Stimulated activated memory B cell treated with anti-CD40 and anti-IgM and Interleukin-4, amounts not matched to agents 10 μg/mL and 1 μg/mL and 100 μg/mL, for 72 hours (primary cell): ENCODE data around the gene SLC66A3.
A peak's percentile ranks its signal among the peaks of the same experiment; 100 is the strongest.

ENCODE experiments used
- ATAC-seq: fragments of 150-1000 bp; cut with Tn5 transposase; 2 replicates; pipeline ENCODE4 v1.10.0; 2021
- H3K27ac Mint-ChIP-seq: one replicate; pipeline ENCODE4 v1.8.0; 2022; ENCODE audit warnings: mild to moderate bottlenecking, mixed read lengths
- H3K27me3 Mint-ChIP-seq: one replicate; pipeline ENCODE4 v1.8.0; 2022; ENCODE audit warnings: mixed read lengths
- H3K36me3 Mint-ChIP-seq: one replicate; pipeline ENCODE4 v1.8.0; 2022; ENCODE audit warnings: mixed read lengths
- H3K4me1 Mint-ChIP-seq: one replicate; pipeline ENCODE4 v1.8.0; 2022; ENCODE audit warnings: mixed read lengths
- H3K4me3 Mint-ChIP-seq: one replicate; pipeline ENCODE4 v1.8.0; 2022; ENCODE audit warnings: mild to moderate bottlenecking, moderate library complexity, mixed read lengths
- H3K9me3 Mint-ChIP-seq: one replicate; pipeline ENCODE4 v1.8.0; 2022; ENCODE audit warnings: mixed read lengths

Gene SLC66A3

DNA sequence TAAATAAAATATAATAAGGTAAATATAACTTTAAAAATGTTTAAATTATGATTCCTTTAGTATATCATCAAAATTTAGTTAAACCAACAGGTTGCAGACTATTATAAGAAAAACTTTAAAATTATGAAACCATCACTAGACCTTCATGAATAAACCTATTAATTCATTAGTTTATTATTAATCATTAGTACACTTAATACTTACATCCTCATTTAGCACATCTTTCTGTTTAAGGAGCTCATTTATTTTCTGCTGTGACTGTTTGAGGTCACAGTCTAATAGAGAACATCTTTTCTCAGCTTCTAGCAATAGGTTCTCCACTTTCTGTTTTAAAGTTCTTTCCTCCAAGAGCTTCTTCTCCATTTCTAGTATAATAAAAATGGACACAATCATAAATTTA is 52.8 kb downstream of the SLC66A3 start:
- no peaks in the 10 kb centered on the region for H3K27me3 Mint-ChIP-seq
- H3K36me3 Mint-ChIP-seq, result peaks cover 32% of the 10 kb centered on the region
- no peak overlapping the region for H3K27ac Mint-ChIP-seq
- no peak overlapping the region for H3K4me3 Mint-ChIP-seq
- peaks cover 10% of the 10 kb centered on the region for H3K4me1 Mint-ChIP-seq
- ATAC-seq, result no peak
- H3K9me3 Mint-ChIP-seq, result no peaks in the 10 kb centered on the region

DNA sequence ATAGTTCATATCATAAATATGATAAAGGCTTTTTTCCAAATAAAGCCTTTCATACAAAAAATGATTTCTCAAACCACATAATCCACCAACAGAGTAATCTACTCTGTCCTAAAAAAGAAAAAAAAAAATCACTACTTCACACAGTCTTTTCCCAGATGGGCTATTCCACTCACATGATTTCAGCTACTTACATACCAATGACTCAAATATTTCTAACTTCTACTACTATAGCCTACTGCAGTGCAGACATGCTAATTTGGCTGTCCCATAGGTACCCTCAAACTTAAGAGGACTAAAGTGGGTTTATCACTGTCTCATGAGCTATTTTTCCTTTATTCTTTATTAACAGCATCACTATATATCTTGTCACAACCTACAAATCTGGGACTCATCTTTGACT is 57.4 kb downstream of the SLC66A3 start:
- H3K4me3 Mint-ChIP-seq, result no peak overlapping the region
- H3K27me3 Mint-ChIP-seq, result no peaks in the 10 kb centered on the region

DNA sequence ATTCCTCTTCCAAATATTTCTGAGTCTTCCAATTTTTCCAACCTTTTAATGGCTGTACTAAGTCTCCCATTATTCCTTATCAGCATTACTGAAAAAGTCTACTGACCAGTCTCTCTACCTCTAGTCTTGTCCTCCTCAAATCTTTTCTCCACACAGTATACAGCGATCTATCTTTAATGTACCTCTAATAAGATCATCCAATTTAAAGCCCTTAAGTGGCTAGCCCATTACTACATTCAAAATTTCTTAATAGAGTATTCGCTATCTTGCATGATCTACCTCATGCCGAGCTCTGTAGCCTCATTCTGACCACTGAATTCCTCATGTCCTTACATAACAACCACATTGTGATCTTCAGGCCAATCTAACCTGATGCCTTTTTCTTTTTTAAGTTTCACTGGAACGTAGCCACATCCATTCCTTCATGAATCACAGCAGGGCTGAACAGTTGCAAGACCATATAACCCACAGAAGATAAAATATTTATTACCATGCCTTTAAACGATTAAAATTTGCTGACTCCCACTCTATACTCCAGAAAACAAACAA is 57.9 kb downstream of the SLC66A3 start:
- ATAC-seq, result no peak
- H3K36me3 Mint-ChIP-seq, result peaks cover 49% of the 10 kb centered on the region
- no peaks in the 10 kb centered on the region for H3K4me1 Mint-ChIP-seq
- no peak overlapping the region for H3K4me3 Mint-ChIP-seq
- H3K27ac Mint-ChIP-seq, result no peak overlapping the region
- no peaks in the 10 kb centered on the region for H3K9me3 Mint-ChIP-seq
- no peaks in the 10 kb centered on the region for H3K27me3 Mint-ChIP-seq

More for the DNA sequence above, 57.4 kb downstream of the SLC66A3 start:
- ATAC-seq, result no peak
- H3K9me3 Mint-ChIP-seq, result no peaks in the 10 kb centered on the region
- no peak overlapping the region for H3K27ac Mint-ChIP-seq
- peaks cover 49% of the 10 kb centered on the region for H3K36me3 Mint-ChIP-seq
- no peaks in the 10 kb centered on the region for H3K4me1 Mint-ChIP-seq

DNA sequence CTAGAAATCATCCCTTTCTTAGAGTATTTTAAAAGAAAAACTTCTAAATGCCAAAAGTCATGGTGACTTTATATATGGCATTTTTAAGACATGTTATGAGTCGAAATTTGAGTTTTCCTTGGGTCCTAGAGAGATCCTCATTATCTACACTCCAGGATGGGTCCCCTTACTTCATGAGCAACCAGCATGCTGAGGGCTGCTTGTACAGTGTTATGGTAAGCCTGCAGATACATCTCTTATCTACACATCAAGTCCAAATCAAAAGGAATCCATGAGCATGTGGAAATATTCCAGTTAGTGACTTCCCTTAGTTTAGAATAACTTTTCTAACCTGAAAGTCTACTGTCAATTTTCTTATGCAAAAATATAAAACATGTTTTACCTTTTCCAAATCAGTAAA is 58.7 kb downstream of the SLC66A3 start:
- Mint-ChIP-seq H3K27ac (no peak overlapping the region), H3K27me3 (no peaks in the 10 kb centered on the region), H3K36me3 (peaks cover 49% of the 10 kb centered on the region), H3K4me1 (no peaks in the 10 kb centered on the region), H3K4me3 (no peak overlapping the region), H3K9me3 (no peaks in the 10 kb centered on the region)
- ATAC-seq, result no peak

- no peaks in the 10 kb centered on the region for H3K9me3 Mint-ChIP-seq
- H3K4me3 Mint-ChIP-seq, result no peak overlapping the region
- no peak for ATAC-seq
- peaks cover 54% of the 10 kb centered on the region for H3K36me3 Mint-ChIP-seq
- no peaks in the 10 kb centered on the region for H3K27me3 Mint-ChIP-seq
- H3K27ac Mint-ChIP-seq, result no peak overlapping the region
- H3K4me1 Mint-ChIP-seq, result no peaks in the 10 kb centered on the region
These were observed 59.5 kb downstream of the SLC66A3 start for GRCh38 chr2:11214770-11215169.

GRCh38 chr2:11215407-11215806 is 60.1 kb downstream of the SLC66A3 start:
- no peaks in the 10 kb centered on the region for H3K4me1 Mint-ChIP-seq
- no peaks in the 10 kb centered on the region for H3K27me3 Mint-ChIP-seq
- no peak overlapping the region for H3K27ac Mint-ChIP-seq
- peaks cover 61% of the 10 kb centered on the region for H3K36me3 Mint-ChIP-seq
- no peak overlapping the region for H3K4me3 Mint-ChIP-seq
- no peaks in the 10 kb centered on the region for H3K9me3 Mint-ChIP-seq
- ATAC-seq, result no peak

DNA sequence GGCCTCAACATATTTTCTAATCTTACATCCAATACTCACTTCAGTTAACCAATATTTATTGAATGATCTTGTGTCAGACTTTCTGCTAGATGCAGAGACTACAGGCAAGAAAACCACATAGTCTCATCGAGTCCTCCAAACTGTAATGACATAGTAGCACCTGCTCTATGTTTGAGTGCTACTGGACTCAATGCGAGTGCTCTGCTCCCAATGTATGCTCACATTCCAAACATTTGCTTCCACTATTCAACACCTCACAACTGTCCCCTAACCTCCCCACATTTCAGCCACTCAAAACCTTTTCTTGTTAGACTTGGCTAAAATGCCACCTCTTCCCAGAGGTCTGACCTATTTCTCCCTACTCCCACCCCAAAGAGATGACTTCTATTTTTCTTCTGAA is 65.2 kb downstream of the SLC66A3 start:
- Mint-ChIP-seq H3K4me1 (no peaks in the 10 kb centered on the region), H3K36me3 (peaks cover 53% of the 10 kb centered on the region), H3K27ac (no peak overlapping the region), H3K9me3 (no peaks in the 10 kb centered on the region), H3K4me3 (no peak overlapping the region), H3K27me3 (no peaks in the 10 kb centered on the region)
- no peak for ATAC-seq

DNA sequence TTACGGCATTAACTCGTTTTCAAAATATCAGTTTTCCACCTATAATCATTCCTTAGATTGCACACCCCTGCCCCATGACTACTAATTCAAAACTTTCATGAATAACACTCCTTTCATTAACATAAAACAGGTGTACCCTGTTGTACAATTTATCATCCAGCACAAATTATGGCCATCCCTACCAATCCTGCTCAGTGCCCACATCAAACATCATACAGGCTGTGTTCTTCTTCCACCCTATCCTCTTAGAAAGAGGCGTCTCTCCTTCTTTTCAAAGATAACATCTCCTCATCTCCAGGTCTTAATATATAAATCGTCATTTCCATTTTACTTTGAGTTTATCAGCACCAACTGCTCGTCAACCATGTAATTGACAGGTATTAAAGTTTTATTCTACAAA is 67.6 kb downstream of the SLC66A3 start:
- Mint-ChIP-seq H3K4me1 (no peaks in the 10 kb centered on the region), H3K36me3 (peaks cover 46% of the 10 kb centered on the region), H3K27ac (no peak overlapping the region), H3K9me3 (no peaks in the 10 kb centered on the region), H3K4me3 (no peak overlapping the region), H3K27me3 (no peaks in the 10 kb centered on the region)
- no peak for ATAC-seq

DNA sequence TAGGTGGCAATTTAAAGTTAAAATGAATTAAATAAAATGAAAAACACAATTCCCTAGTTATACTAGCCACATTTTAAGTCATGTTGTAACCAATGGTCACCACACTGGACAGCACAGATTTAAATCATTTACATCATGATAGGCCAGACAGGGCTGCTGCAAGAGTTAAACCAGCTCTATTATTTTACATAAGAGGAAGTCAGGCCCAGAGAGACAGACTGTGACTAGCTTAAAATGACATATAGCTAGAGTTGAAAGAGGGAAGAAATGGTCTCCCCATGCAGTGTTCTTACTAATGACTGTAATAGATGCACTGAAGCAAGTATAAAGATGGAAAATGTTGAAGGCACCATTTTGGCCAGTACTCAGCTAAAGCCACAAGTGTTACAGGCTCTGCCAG is 69.6 kb downstream of the SLC66A3 start:
- Mint-ChIP-seq H3K4me1 (no peaks in the 10 kb centered on the region), H3K4me3 (no peak overlapping the region), H3K27ac (no peak overlapping the region), H3K9me3 (no peaks in the 10 kb centered on the region), H3K36me3 (peaks cover 46% of the 10 kb centered on the region), H3K27me3 (no peaks in the 10 kb centered on the region)
- ATAC-seq, result peak; percentile 51

DNA sequence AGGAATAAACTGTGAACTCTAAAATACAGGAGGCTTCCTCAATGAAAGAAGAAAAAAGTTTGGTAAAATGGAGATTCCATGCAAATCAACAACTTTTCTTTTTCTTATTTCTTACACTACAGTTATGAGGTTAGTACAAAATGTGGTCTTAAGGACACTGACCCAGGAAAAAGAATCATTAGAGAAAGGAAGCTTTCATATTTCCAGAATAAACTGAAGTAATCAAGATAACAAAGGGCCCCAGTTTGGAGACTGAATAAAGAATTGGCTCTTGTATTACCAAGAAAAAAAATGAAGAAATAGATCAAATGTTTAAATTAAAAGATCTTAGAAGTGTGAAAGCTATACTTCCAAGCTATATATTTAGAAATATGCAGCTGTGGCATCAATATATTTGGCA is 72.3 kb downstream of the SLC66A3 start:
- no peaks in the 10 kb centered on the region for H3K27me3 Mint-ChIP-seq
- no peak overlapping the region for H3K27ac Mint-ChIP-seq
- no peaks in the 10 kb centered on the region for H3K9me3 Mint-ChIP-seq
- H3K36me3 Mint-ChIP-seq, result peaks cover 35% of the 10 kb centered on the region
- no peaks in the 10 kb centered on the region for H3K4me1 Mint-ChIP-seq
- no peak overlapping the region for H3K4me3 Mint-ChIP-seq
- no peak for ATAC-seq
